ENCODE data around the gene ADAD1.
"Not testable (repeated sequence)": the region's sequence is repeated elsewhere in the genome, so short reads cannot be mapped to it uniquely, and the experiment has no call there.

ADAD1 gene

GRCh38 chr4:122378711-122379110 is at the start of gene ADAD1:
Gene ADAD1, plus strand, starts transcription at chr4:122379011. Its CDS starts 1,059 bp downstream, at chr4:122380070.
- DNase-seq (ENCODE audit: low read depth): no peak

GRCh38 chr4:122329876-122330565 is 48.8 kb upstream of the ADAD1 start:
- no peak for DNase-seq (ENCODE audit: low read depth)

GRCh38 chr4:122331195-122331594 is 47.6 kb upstream of the ADAD1 start:
- no peak for DNase-seq (ENCODE audit: low read depth)

GRCh38 chr4:122334828-122335227 is 44.0 kb upstream of the ADAD1 start:
- no peak for DNase-seq (ENCODE audit: low read depth)

GRCh38 chr4:122341886-122342285 is 36.9 kb upstream of the ADAD1 start:
- no peak for DNase-seq (ENCODE audit: low read depth)

GRCh38 chr4:122346036-122346435 is 32.8 kb upstream of the ADAD1 start:
- no peak for DNase-seq (ENCODE audit: low read depth)

GRCh38 chr4:122346503-122346902 is 32.3 kb upstream of the ADAD1 start:
- DNase-seq (ENCODE audit: low read depth): no peak

GRCh38 chr4:122356317-122356808 is 22.4 kb upstream of the ADAD1 start:
- DNase-seq (ENCODE audit: low read depth): no peak

- no peak for DNase-seq (ENCODE audit: low read depth)
Observed at GRCh38 chr4:122360754-122361153, 18.1 kb upstream of the ADAD1 start.

- DNase-seq (ENCODE audit: low read depth): no peak
Observed at GRCh38 chr4:122364700-122365404, 14.0 kb upstream of the ADAD1 start.

- DNase-seq (ENCODE audit: low read depth): not testable (repeated sequence)
Observed at GRCh38 chr4:122368786-122369185, 10.0 kb upstream of the ADAD1 start.

GRCh38 chr4:122377352-122377751 is 1.5 kb upstream of the ADAD1 start:
- DNase-seq (ENCODE audit: low read depth): no peak

GRCh38 chr4:122379239-122379638 is 428 bp downstream of the ADAD1 start:
- no peak for DNase-seq (ENCODE audit: low read depth)

GRCh38 chr4:122383341-122383740 is 4.5 kb downstream of the ADAD1 start:
- no peak for DNase-seq (ENCODE audit: low read depth)

- DNase-seq (ENCODE audit: low read depth): no peak
Observed at GRCh38 chr4:122384245-122384644, 5.4 kb downstream of the ADAD1 start.

GRCh38 chr4:122393276-122393675 is 14.5 kb downstream of the ADAD1 start:
- no peak for DNase-seq (ENCODE audit: low read depth)

GRCh38 chr4:122403861-122404260 is 25.1 kb downstream of the ADAD1 start:
- DNase-seq (ENCODE audit: low read depth): no peak

GRCh38 chr4:122412547-122412946 is 33.7 kb downstream of the ADAD1 start:
- no peak for DNase-seq (ENCODE audit: low read depth)

GRCh38 chr4:122423246-122423645 is 44.4 kb downstream of the ADAD1 start:
- DNase-seq (ENCODE audit: low read depth): no peak

- no peak for DNase-seq (ENCODE audit: low read depth)
Observed at GRCh38 chr4:122431351-122431750, 52.5 kb downstream of the ADAD1 start.

- DNase-seq (ENCODE audit: low read depth): no peak
Observed at GRCh38 chr4:122434285-122434684, 55.5 kb downstream of the ADAD1 start.

GRCh38 chr4:122450847-122451246 is 72.0 kb downstream of the ADAD1 start:
- DNase-seq (ENCODE audit: low read depth): no peak

- no peak for DNase-seq (ENCODE audit: low read depth)
Observed at GRCh38 chr4:122453384-122453995, 74.7 kb downstream of the ADAD1 start.

All from stimulated activated CD8-positive, alpha-beta memory T cell treated with anti-CD3 and anti-CD28 coated beads, Interleukin-12 subunit alpha, Interleukin-12 subunit beta, amount 100 ng/mL, for 4 hours (primary cell).